Dermis blood vessel endothelial cell (primary cell): ENCODE results near the gene RIPPLY2. TPM values are rescaled to one million over a fixed set of nuclear protein-coding genes. Genes with fewer than 3 reads are reported as not detected.

Experiments used
- total RNA-seq: library from RNA; depleted of rRNA; stranded (reverse); fragments of >200 nt; gene quantifications from 2 replicates; pipeline ENCODE4 v1.2.3, GENCODE V29; 2014

Gene RIPPLY2
- total RNA-seq, 1 donor from 2014 or later = not detected

Other genes with a start within 250 kb of the RIPPLY2 start
- 0.51 and 1.0 TPM in 2 replicates for gene SNAP91, start 144.3 kb upstream of the RIPPLY2 start, total RNA-seq
- 2.9 and 13.7 TPM in 2 replicates for gene CYB5R4, start 6.3 kb downstream of the RIPPLY2 start, total RNA-seq
- 2.7 and 3.1 TPM in 2 replicates for gene MRAP2, start 180.4 kb downstream of the RIPPLY2 start, total RNA-seq